HepG2 (cell line): ENCODE measurements around the gene DUS3L. TPM values are rescaled to one million over a fixed set of nuclear protein-coding genes. Genes with fewer than 3 reads are reported as not detected.
A peak's percentile ranks its signal among the peaks of the same experiment; 100 is the strongest.

ENCODE experiments used
- FOXK2 ChIP-seq: fragments of 450-650 bp; IDR thresholded peaks from 2 replicates; pipeline ENCODE4 v1.6.1; 2016
- FOXP1 ChIP-seq, 2 experiments: fragments of 450-650 bp in 1 of 2; IDR thresholded peaks; 2 replicates each; pipeline ENCODE4 v1.6.1; 2017 to 2018; ENCODE audit warnings: antibody characterized with exemption in 1 of 2
- KLF15 ChIP-seq: sonication (generic); formaldehyde crosslinking; IDR thresholded peaks from 2 replicates; pipeline ENCODE4 v1.8.1; 2023; ENCODE audit warnings: borderline replicate concordance, mild to moderate bottlenecking, inconsistent platforms, missing genetic modification reagents, mixed read lengths
- PTBP1 ChIP-seq: fragments of 200-400 bp; formaldehyde crosslinking; IDR thresholded peaks from 2 replicates; pipeline ENCODE4 v1.6.1; 2018; ENCODE audit warnings: low read length, low read depth; ENCODE audit not compliant: poor library complexity, severe bottlenecking
- SNRNP70 ChIP-seq: fragments of 200-400 bp; formaldehyde crosslinking; IDR thresholded peaks from 2 replicates; pipeline ENCODE4 v1.6.1; 2017; ENCODE audit warnings: mild to moderate bottlenecking, low read depth, low read length, moderate library complexity
- SOX5 ChIP-seq: IDR thresholded peaks from 2 replicates; pipeline ENCODE4 v1.6.1; 2016; ENCODE audit warnings: borderline replicate concordance
- ZNF446 ChIP-seq: sonication (generic); formaldehyde crosslinking; IDR thresholded peaks from 2 replicates; pipeline ENCODE4 v1.5.0; 2020; ENCODE audit warnings: mild to moderate bottlenecking, missing genetic modification reagents
- ZNF570 ChIP-seq: sonication (generic); formaldehyde crosslinking; IDR thresholded peaks from 2 replicates; pipeline ENCODE4 v1.4.0; 2020; ENCODE audit warnings: mild to moderate bottlenecking, missing genetic modification reagents, borderline replicate concordance
- ZNF572 ChIP-seq: sonication (generic); formaldehyde crosslinking; IDR thresholded peaks from 2 replicates; pipeline ENCODE4 v1.5.1; 2020; ENCODE audit warnings: mild to moderate bottlenecking, missing genetic modification reagents
- polyA plus RNA-seq, 8 experiments: library from polyadenylated mRNA; depleted of rRNA in 3 of 8; stranded (reverse) in 7 of 8; unstranded in 1 of 8; fragments of >200 nt; fragmentation: Illumina TruSeq in 4 of 8; extraction: Trizol in 4 of 8; gene quantifications; 2 replicates each; pipeline versions ENCODE4 v1.2.1 to v1.2.3, GENCODE V29; 2011 to 2016; ENCODE audit warnings: low read depth in 4 of 8, missing spikeins in 1 of 8, mixed read lengths in 1 of 8; ENCODE audit not compliant: insufficient read depth in 1 of 8
- total RNA-seq, 5 experiments: library from RNA; depleted of rRNA; stranded (reverse); fragments of >200 nt; fragmentation: Illumina TruSeq; extraction: Trizol; gene quantifications; 2 replicates each; pipeline ENCODE4 v1.2.3, GENCODE V29; 2016; ENCODE audit warnings: low read depth in 1 of 5
- TF ChIP-seq, protein P1 (sequence below): sonication (generic); formaldehyde crosslinking; IDR thresholded peaks from 2 replicates; pipeline ENCODE4 v1.4.0; 2020; ENCODE audit warnings: missing genetic modification reagents, borderline replicate concordance
- TF ChIP-seq, protein P2 (sequence below): sonication (generic); formaldehyde crosslinking; IDR thresholded peaks from 2 replicates; pipeline ENCODE4 v1.5.0; 2020; ENCODE audit warnings: mild to moderate bottlenecking, missing genetic modification reagents
- TF ChIP-seq, protein P3 (sequence below): IDR thresholded peaks from 2 replicates; pipeline ENCODE4 v1.6.1; 2012; ENCODE audit warnings: inconsistent platforms
- TF ChIP-seq, protein P4 (sequence below): sonication (generic); formaldehyde crosslinking; IDR thresholded peaks from 2 replicates; pipeline ENCODE4 v1.9.0; 2021; ENCODE audit warnings: missing genetic modification reagents, mild to moderate bottlenecking, borderline replicate concordance
- TF ChIP-seq, protein P5 (sequence below): sonication (generic); formaldehyde crosslinking; IDR thresholded peaks from 2 replicates; pipeline ENCODE4 v1.8.1; 2023; ENCODE audit warnings: mild to moderate bottlenecking, missing genetic modification reagents, borderline replicate concordance
- TF ChIP-seq, protein P6 (sequence below): sonication (generic); formaldehyde crosslinking; IDR thresholded peaks from 2 replicates; pipeline ENCODE4 v1.8.0; 2022; ENCODE audit warnings: mild to moderate bottlenecking, missing genetic modification reagents, borderline replicate concordance

Gene DUS3L
- total and polyA plus RNA-seq, 2 of the 13 experiments (the other 11 are each of a cell fraction or from before 2014, with no cell fraction given) = 13.3 to 25.1 TPM

DNA sequence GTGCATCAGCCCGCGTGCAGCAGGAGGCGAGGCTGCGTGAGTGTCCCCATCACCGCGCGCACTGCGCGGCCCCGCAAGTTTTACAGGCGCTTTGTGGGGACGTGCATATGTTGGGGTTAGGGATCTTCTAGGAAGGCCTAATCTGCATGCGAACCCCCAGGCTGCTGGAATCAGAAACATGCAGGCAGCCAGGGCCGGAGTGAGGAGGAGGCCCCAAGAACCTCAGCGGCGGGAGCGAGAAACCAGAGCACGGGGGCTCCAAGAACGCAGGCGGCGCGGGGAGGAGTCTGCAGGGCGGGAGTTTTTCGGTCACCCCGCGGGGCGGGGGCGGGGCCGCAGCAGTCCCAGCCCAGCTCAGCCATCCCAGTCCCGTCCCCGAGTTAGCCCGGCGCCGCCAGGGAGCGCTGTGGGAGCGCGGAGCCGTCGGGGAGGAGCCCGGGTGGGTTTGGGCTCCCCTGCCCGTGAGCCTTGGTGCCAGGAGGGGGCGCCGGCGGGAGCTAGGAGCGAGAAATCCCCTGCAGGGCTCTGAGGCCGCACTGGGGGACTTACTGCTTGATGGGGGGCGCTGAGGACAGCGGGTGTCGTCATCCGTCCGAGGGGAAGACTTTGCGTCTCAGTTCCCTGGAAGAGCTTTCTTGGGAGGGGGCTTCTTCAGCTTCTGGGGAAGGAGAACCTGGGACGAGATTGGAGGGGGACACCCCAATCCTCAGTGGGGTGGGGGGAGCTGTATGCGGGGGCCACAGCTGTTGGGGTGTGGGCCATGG is 13.0 kb upstream of the DUS3L start (continued):
- no peak for TF ChIP-seq FOXP1 (IDR thresholded peaks at IDR 0.05)
- TF ChIP-seq FOXP1 (CRISPR knock-in tag; IDR thresholded peaks at IDR 0.05) = no peak
- TF ChIP-seq, protein P1, sequence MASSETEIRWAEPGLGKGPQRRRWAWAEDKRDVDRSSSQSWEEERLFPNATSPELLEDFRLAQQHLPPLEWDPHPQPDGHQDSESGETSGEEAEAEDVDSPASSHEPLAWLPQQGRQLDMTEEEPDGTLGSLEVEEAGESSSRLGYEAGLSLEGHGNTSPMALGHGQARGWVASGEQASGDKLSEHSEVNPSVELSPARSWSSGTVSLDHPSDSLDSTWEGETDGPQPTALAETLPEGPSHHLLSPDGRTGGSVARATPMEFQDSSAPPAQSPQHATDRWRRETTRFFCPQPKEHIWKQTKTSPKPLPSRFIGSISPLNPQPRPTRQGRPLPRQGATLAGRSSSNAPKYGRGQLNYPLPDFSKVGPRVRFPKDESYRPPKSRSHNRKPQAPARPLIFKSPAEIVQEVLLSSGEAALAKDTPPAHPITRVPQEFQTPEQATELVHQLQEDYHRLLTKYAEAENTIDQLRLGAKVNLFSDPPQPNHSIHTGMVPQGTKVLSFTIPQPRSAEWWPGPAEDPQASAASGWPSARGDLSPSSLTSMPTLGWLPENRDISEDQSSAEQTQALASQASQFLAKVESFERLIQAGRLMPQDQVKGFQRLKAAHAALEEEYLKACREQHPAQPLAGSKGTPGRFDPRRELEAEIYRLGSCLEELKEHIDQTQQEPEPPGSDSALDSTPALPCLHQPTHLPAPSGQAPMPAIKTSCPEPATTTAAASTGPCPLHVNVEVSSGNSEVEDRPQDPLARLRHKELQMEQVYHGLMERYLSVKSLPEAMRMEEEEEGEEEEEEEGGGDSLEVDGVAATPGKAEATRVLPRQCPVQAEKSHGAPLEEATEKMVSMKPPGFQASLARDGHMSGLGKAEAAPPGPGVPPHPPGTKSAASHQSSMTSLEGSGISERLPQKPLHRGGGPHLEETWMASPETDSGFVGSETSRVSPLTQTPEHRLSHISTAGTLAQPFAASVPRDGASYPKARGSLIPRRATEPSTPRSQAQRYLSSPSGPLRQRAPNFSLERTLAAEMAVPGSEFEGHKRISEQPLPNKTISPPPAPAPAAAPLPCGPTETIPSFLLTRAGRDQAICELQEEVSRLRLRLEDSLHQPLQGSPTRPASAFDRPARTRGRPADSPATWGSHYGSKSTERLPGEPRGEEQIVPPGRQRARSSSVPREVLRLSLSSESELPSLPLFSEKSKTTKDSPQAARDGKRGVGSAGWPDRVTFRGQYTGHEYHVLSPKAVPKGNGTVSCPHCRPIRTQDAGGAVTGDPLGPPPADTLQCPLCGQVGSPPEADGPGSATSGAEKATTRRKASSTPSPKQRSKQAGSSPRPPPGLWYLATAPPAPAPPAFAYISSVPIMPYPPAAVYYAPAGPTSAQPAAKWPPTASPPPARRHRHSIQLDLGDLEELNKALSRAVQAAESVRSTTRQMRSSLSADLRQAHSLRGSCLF = no peak
- TF ChIP-seq, protein P2, sequence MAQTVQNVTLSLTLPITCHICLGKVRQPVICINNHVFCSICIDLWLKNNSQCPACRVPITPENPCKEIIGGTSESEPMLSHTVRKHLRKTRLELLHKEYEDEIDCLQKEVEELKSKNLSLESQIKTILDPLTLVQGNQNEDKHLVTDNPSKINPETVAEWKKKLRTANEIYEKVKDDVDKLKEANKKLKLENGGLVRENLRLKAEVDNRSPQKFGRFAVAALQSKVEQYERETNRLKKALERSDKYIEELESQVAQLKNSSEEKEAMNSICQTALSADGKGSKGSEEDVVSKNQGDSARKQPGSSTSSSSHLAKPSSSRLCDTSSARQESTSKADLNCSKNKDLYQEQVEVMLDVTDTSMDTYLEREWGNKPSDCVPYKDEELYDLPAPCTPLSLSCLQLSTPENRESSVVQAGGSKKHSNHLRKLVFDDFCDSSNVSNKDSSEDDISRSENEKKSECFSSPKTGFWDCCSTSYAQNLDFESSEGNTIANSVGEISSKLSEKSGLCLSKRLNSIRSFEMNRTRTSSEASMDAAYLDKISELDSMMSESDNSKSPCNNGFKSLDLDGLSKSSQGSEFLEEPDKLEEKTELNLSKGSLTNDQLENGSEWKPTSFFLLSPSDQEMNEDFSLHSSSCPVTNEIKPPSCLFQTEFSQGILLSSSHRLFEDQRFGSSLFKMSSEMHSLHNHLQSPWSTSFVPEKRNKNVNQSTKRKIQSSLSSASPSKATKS (CRISPR knock-in tag) = no peak
- TF ChIP-seq PTBP1 = no peak
- TF ChIP-seq, protein P3, sequence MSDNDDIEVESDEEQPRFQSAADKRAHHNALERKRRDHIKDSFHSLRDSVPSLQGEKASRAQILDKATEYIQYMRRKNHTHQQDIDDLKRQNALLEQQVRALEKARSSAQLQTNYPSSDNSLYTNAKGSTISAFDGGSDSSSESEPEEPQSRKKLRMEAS = peak; percentile 92
- TF ChIP-seq, protein P4, sequence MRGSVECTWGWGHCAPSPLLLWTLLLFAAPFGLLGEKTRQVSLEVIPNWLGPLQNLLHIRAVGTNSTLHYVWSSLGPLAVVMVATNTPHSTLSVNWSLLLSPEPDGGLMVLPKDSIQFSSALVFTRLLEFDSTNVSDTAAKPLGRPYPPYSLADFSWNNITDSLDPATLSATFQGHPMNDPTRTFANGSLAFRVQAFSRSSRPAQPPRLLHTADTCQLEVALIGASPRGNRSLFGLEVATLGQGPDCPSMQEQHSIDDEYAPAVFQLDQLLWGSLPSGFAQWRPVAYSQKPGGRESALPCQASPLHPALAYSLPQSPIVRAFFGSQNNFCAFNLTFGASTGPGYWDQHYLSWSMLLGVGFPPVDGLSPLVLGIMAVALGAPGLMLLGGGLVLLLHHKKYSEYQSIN (CRISPR knock-in tag) = no peak
- 0 out of 2 replicates have a peak, but pooled peaks have one; percentile 40 for TF ChIP-seq KLF15 (CRISPR knock-in tag)
- no peak for TF ChIP-seq ZNF570 (CRISPR knock-in tag)
- TF ChIP-seq, protein P5, sequence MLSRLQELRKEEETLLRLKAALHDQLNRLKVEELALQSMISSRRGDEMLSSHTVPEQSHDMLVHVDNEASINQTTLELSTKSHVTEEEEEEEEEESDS (CRISPR knock-in tag) = no peak; the same call in 1 of the 2 replicates
- TF ChIP-seq ZNF572 (CRISPR knock-in tag) = 0 out of 2 replicates have a peak, but pooled peaks have one; percentile 62
- TF ChIP-seq FOXK2 = no peak
- no peak for TF ChIP-seq SNRNP70
- TF ChIP-seq SOX5 (CRISPR knock-in tag) = no peak
- TF ChIP-seq, protein P6, sequence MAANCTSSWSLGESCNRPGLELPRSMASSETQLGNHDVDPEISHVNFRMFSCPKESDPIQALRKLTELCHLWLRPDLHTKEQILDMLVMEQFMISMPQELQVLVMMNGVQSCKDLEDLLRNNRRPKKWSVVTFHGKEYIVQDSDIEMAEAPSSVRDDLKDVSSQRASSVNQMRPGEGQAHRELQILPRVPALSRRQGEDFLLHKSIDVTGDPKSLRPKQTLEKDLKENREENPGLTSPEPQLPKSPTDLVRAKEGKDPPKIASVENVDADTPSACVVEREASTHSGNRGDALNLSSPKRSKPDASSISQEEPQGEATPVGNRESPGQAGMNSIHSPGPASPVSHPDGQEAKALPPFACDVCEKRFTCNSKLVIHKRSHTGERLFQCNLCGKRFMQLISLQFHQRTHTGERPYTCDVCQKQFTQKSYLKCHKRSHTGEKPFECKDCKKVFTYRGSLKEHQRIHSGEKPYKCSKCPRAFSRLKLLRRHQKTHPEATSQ (CRISPR knock-in tag) = no peak
- no peak for TF ChIP-seq ZNF446
